A673 (cell line): ENCODE measurements around the gene TMEM273. TPM values are rescaled to one million over a fixed set of nuclear protein-coding genes. Genes with fewer than 3 reads are reported as not detected.

ENCODE experiments used
- BruUV-seq: library from RNA; stranded (reverse); fragments of 400-500 nt; replicated peaks from 2 replicates; lab custom pipeline; 2021; lab: Mats Ljungman, UMichigan
- CTCF ChIA-PET: fragments of 300-600 bp; sonication (Branson Sonifier 250); formaldehyde crosslinking; loops from one replicate; lab custom pipeline; 2022; ENCODE audit warnings: antibody characterized with exemption; lab: Charles Lee
- POLR2A ChIA-PET: fragments of 300-600 bp; sonication (Branson Sonifier 250); formaldehyde crosslinking; loops from one replicate; lab custom pipeline; 2022; ENCODE audit warnings: antibody characterized with exemption; ENCODE audit not compliant: low non-redundant PET; lab: Charles Lee
- DNase-seq: peaks from one replicate; pipeline ENCODE4 v3.0.0-alpha.2; 2015; ENCODE audit warnings: low spot score
- H3K27ac ChIP-seq: fragments of 200-600 bp; sonication (generic); 2 replicates; pipeline ENCODE4 v1.5.1; 2016; ENCODE audit warnings: mixed run types, low read depth, mild to moderate bottlenecking, mixed read lengths, antibody characterized with exemption, low read length; ENCODE audit not compliant: poor library complexity, severe bottlenecking
- H3K27me3 ChIP-seq: fragments of 200-600 bp; sonication (generic); replicated peaks from 2 replicates; pipeline ENCODE4 v1.6.1; 2017; ENCODE audit warnings: mixed run types, low read depth, mild to moderate bottlenecking, mixed read lengths, antibody characterized with exemption, low read length; ENCODE audit not compliant: insufficient read depth, poor library complexity
- H3K36me3 ChIP-seq: fragments of 200-600 bp; sonication (generic); 2 replicates; pipeline ENCODE4 v1.6.1; 2016; ENCODE audit warnings: mixed run types, mild to moderate bottlenecking, mixed read lengths, antibody characterized with exemption, low read length; ENCODE audit not compliant: insufficient read depth, poor library complexity, severe bottlenecking
- H3K4me1 ChIP-seq: fragments of 200-600 bp; sonication (generic); 2 replicates; pipeline ENCODE4 v1.6.1; 2017; ENCODE audit warnings: mixed run types, mild to moderate bottlenecking, mixed read lengths, antibody characterized with exemption, low read length; ENCODE audit not compliant: insufficient read depth, poor library complexity, severe bottlenecking
- H3K4me3 ChIP-seq: fragments of 200-600 bp; sonication (generic); 2 replicates; pipeline ENCODE4 v1.5.1; 2016; ENCODE audit warnings: low read depth, mixed run types, mild to moderate bottlenecking, mixed read lengths, low read length; ENCODE audit not compliant: poor library complexity, severe bottlenecking
- H3K9me3 ChIP-seq: fragments of 200-600 bp; sonication (generic); 2 replicates; pipeline ENCODE4 v1.6.1; 2016; ENCODE audit warnings: mixed run types, low read depth, mild to moderate bottlenecking, mixed read lengths, antibody characterized with exemption, low read length; ENCODE audit not compliant: poor library complexity, severe bottlenecking
- CTCF ChIP-seq: fragments of 300-800, 200-600 bp; sonication (generic); conservative IDR thresholded peaks from 2 replicates; pipeline ENCODE4 v1.5.1; 2017; ENCODE audit warnings: low read depth, mild to moderate bottlenecking, antibody characterized with exemption, low read length, moderate library complexity, mixed read lengths
- EZH2 ChIP-seq: fragments of 200-600 bp; sonication (generic); IDR thresholded peaks from 2 replicates; pipeline ENCODE4 v1.6.1; 2017; ENCODE audit warnings: borderline replicate concordance, low read depth, mild to moderate bottlenecking, mixed read lengths, antibody characterized with exemption, low read length; ENCODE audit not compliant: poor library complexity, severe bottlenecking
- intact Hi-C: fragments of 100-400 bp; cut with micrococcal nuclease; formaldehyde crosslinking; loops from one replicate; pipeline ENCODE4 v1.10.0; 2022; ENCODE audit not compliant: unreplicated experiment
- total RNA-seq: library from RNA; stranded (reverse); gene quantifications from 2 replicates; pipeline ENCODE4 v1.2.3, GENCODE V29; 2021

Gene TMEM273
- total RNA-seq, 1 experiment from 2014 or later, result not detected

DNA sequence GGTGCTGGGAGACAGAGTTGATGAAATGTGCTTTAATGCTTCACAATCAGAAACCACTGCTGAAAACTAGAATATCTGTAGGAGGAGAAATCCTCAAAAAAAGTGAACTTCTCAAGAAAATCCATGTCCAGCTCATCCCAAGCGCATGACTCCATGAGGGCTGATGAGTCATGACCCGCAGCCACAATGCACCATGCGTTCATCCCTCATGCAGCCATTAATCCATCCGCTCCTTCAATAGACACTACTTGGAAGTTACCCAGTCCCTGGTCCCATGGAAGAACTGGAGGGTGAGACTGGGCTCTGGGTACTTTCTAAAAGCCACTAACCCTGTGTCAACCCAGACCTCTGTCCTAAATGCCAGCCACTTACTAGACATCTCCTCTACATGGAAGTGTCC lies 24.4 kb downstream of the TMEM273 start:
- Histone ChIP-seq H3K27me3 (peaks cover 11% of the 10 kb centered on the region), H3K4me1 (no peaks in the 10 kb centered on the region), H3K27ac (no peak overlapping the region), H3K4me3 (no peak overlapping the region), H3K36me3 (no peaks in the 10 kb centered on the region), H3K9me3 (no peaks in the 10 kb centered on the region)
- intact Hi-C loops, result loop anchor here (1.0 to 10.0 kb wide), 4 partner anchors 179 to 799 kb away; no protein-coding TSS in a partner anchor
- TF ChIP-seq CTCF (no peak), EZH2 (no peak)
- ChIA-PET POLR2A (no interaction called here), CTCF (interaction anchor here (1.1 to 1.4 kb wide), 2 partner anchors 189 to 505 kb away, joined by 3 to 11 read pairs; no protein-coding TSS in a partner anchor)
- no TSS peak for BruUV-seq
- DNase-seq, result no peak

GRCh38 chr10:49162761-49163310 lies 25.4 kb downstream of the TMEM273 start:
- peaks cover 19% of the 10 kb centered on the region for H3K27me3 ChIP-seq
- ChIA-PET POLR2A (no interaction called here), CTCF (interaction anchor here (0.5 to 1.9 kb wide), 2 partner anchors 504 to 1783 kb away, joined by 7 to 9 read pairs; no protein-coding TSS in a partner anchor)
- H3K4me3 ChIP-seq, result no peak overlapping the region
- H3K27ac ChIP-seq, result no peak overlapping the region
- BruUV-seq, result no TSS peak
- intact Hi-C loops, result loop anchor here (10.0 kb wide), 3 partner anchors 178 to 798 kb away; no protein-coding TSS in a partner anchor
- TF ChIP-seq CTCF, result no peak
- TF ChIP-seq EZH2, result no peak
- no peaks in the 10 kb centered on the region for H3K4me1 ChIP-seq
- DNase-seq, result no peak
- H3K9me3 ChIP-seq, result no peaks in the 10 kb centered on the region
- no peaks in the 10 kb centered on the region for H3K36me3 ChIP-seq

DNA sequence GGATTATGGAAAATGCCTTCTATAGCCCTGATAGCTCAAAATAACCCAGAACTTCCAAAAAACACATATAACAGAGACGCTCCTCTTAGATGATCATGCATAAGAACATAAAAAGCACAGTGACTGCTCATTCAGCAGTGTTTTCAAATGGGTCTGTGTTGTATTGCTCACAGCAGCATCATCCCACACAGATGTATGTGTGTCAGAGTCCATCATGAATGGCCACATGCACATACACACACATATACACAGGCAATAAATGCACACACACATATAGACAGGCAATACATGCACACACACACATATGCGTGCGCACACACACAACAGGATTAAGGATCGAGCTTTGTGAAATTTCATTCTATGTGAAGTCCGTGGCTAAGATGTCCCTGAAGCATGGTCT lies 26.1 kb downstream of the TMEM273 start:
- no peak for TF ChIP-seq CTCF
- TF ChIP-seq EZH2, result no peak
- no TSS peak for BruUV-seq
- intact Hi-C loops, result loop anchor here (10.0 kb wide), 3 partner anchors 177 to 797 kb away; no protein-coding TSS in a partner anchor

More for the DNA sequence above, 26.1 kb downstream of the TMEM273 start:
- no peaks in the 10 kb centered on the region for H3K36me3 ChIP-seq
- H3K4me1 ChIP-seq, result no peaks in the 10 kb centered on the region
- ChIA-PET POLR2A (no interaction called here), CTCF (interaction anchor here (1.9 kb wide), 1 partner anchor 504 kb away, joined by 9 read pairs; no protein-coding TSS in a partner anchor)
- H3K9me3 ChIP-seq, result no peaks in the 10 kb centered on the region
- H3K27me3 ChIP-seq, result peaks cover 27% of the 10 kb centered on the region
- no peak for DNase-seq
- H3K4me3 ChIP-seq, result no peak overlapping the region
- no peak overlapping the region for H3K27ac ChIP-seq
